CD4-positive, alpha-beta memory T cell (primary cell): ENCODE data around the gene TFF2. TPM values are rescaled to one million over a fixed set of nuclear protein-coding genes. Genes with fewer than 3 reads are reported as not detected.

Experiments
- CTCF ChIA-PET: fragments of 350-600 bp; sonication (Branson Sonifier 250); formaldehyde crosslinking; loops from one replicate; lab custom pipeline; 2021; ENCODE audit warnings: inconsistent platforms; ENCODE audit not compliant: partially characterized antibody; lab: Charles Lee
- POLR2A ChIA-PET: fragments of 350-600 bp; sonication (Branson Sonifier 250); formaldehyde crosslinking; loops from one replicate; lab custom pipeline; 2021; ENCODE audit not compliant: partially characterized antibody; lab: Charles Lee
- DNase-seq, 5 donors: peaks; one replicate each; pipeline versions ENCODE4 v3.0.0 to v3.0.0-alpha.2; 2020 to 2022; ENCODE audit warnings: mixed read lengths in 1 of 5
- H3K27ac ChIP-seq: one replicate; pipeline ENCODE4 v1.7.0; 2013; ENCODE audit warnings: low read depth, low read length
- H3K27me3 ChIP-seq: 2 replicates; pipeline ENCODE4 v1.7.0; 2013; ENCODE audit warnings: mild to moderate bottlenecking, low read length, moderate library complexity; ENCODE audit not compliant: insufficient read depth
- H3K36me3 ChIP-seq: 2 replicates; pipeline ENCODE4 v1.7.0; 2013; ENCODE audit warnings: mild to moderate bottlenecking, low read length, moderate library complexity; ENCODE audit not compliant: insufficient read depth
- H3K4me1 ChIP-seq: 2 replicates; pipeline ENCODE4 v1.7.0; 2013; ENCODE audit warnings: mild to moderate bottlenecking, low read length, moderate library complexity; ENCODE audit not compliant: insufficient read depth
- H3K4me3 ChIP-seq, 2 donors: one replicate each; pipeline ENCODE4 v1.7.0; 2013; ENCODE audit warnings: low read length in 2 of 2, mild to moderate bottlenecking in 1 of 2
- H3K9me3 ChIP-seq, 2 donors: one replicate each; pipeline ENCODE4 v1.7.0; 2013; ENCODE audit warnings: low read length in 2 of 2, control low read depth in 1 of 2; ENCODE audit not compliant: control insufficient read depth in 1 of 2
- H3K27ac Mint-ChIP-seq, 7 donors: one replicate each; pipeline ENCODE4 v1.8.0; 2020 to 2021; ENCODE audit warnings: mixed read lengths in 7 of 7, mild to moderate bottlenecking in 6 of 7, inconsistent platforms in 3 of 7, moderate library complexity in 3 of 7
- H3K27me3 Mint-ChIP-seq, 2 donors: one replicate each; pipeline ENCODE4 v1.8.0; 2020 to 2021; ENCODE audit warnings: mixed read lengths in 2 of 2
- H3K36me3 Mint-ChIP-seq, 2 donors: one replicate each; pipeline ENCODE4 v1.8.0; 2020 to 2021; ENCODE audit warnings: mixed read lengths in 2 of 2, inconsistent platforms in 1 of 2, mild to moderate bottlenecking in 1 of 2
- H3K4me1 Mint-ChIP-seq, 4 donors: one replicate each; pipeline ENCODE4 v1.8.0; 2020 to 2021; ENCODE audit warnings: mixed read lengths in 4 of 4, mild to moderate bottlenecking in 1 of 4
- H3K4me3 Mint-ChIP-seq, 8 donors: one replicate each; pipeline ENCODE4 v1.8.0; 2020 to 2021; ENCODE audit warnings: mixed read lengths in 8 of 8, mild to moderate bottlenecking in 7 of 8, moderate library complexity in 6 of 8, inconsistent platforms in 3 of 8
- H3K9me3 Mint-ChIP-seq, 8 donors: one replicate each; pipeline ENCODE4 v1.8.0; 2020 to 2021; ENCODE audit warnings: mixed read lengths in 8 of 8, mild to moderate bottlenecking in 5 of 8, inconsistent platforms in 3 of 8, moderate library complexity in 1 of 8
- intact Hi-C: fragments of 100-400 bp; cut with micrococcal nuclease; formaldehyde crosslinking; loops from one replicate; pipeline ENCODE4 v1.15.1; 2023
- polyA plus RNA-seq, 2 donors: library from polyadenylated mRNA; unstranded; fragments of 300-500 nt; fragmentation: Illumina TruSeq; gene quantifications; one replicate each; pipeline ENCODE4 v1.2.3, GENCODE V29; 2021
- total RNA-seq, 2 experiments: library from RNA; stranded (reverse); gene quantifications; one replicate each; pipeline ENCODE4 v1.2.3, GENCODE V29; 2021

Gene TFF2
- total and polyA plus RNA-seq, 4 experiments from 2014 or later = not detected

DNA sequence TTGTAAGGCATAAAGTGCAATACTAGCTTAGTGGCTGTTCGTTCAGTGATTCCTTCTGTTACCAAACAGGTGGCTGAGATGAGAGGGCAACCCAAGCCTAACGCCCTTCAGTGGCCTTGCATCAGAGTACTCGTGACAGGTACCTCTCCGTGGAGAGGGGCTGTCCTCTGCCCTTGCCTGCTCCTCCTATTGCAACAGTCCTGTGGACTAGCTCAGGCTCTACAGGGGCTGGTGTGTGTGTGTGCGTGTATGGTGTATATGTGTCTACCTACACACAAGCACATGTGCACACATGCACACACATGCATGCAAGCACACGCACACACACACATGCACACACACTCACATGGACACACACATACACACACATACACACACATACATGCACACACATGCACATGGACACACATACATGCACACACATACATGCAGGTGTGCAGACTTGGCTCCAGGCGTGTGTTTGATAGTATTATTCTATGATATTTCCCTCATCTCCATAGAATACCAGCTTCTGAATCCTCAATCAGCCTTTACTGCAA, 50.7 kb downstream of the TFF2 start:
- Mint-ChIP-seq H3K9me3 (no peaks in the 10 kb centered on the region), H3K36me3 (peaks cover 25 to 26% of the 10 kb centered on the region in 2 donors), H3K27ac (peak overlapping the region in 2 of 7 donors; percentile 12 to 42), H3K4me1 (peaks cover 0 to 16% (median 4%) of the 10 kb centered on the region in 4 donors), H3K27me3 (peaks cover 0 to 2% of the 10 kb centered on the region in 2 donors), H3K4me3 (no peak overlapping the region)
- H3K4me3 ChIP-seq = no peak overlapping the region
- H3K36me3 ChIP-seq = no peaks in the 10 kb centered on the region
- no peaks in the 10 kb centered on the region for H3K4me1 ChIP-seq
- intact Hi-C loops = no loop called here
- no peak overlapping the region for H3K27ac ChIP-seq
- no peaks in the 10 kb centered on the region for H3K27me3 ChIP-seq
- ChIA-PET CTCF (no interaction called here), POLR2A (no interaction called here)
- H3K9me3 ChIP-seq = no peaks in the 10 kb centered on the region
- peak in 1 of 5 donors; percentile 32 for DNase-seq

DNA sequence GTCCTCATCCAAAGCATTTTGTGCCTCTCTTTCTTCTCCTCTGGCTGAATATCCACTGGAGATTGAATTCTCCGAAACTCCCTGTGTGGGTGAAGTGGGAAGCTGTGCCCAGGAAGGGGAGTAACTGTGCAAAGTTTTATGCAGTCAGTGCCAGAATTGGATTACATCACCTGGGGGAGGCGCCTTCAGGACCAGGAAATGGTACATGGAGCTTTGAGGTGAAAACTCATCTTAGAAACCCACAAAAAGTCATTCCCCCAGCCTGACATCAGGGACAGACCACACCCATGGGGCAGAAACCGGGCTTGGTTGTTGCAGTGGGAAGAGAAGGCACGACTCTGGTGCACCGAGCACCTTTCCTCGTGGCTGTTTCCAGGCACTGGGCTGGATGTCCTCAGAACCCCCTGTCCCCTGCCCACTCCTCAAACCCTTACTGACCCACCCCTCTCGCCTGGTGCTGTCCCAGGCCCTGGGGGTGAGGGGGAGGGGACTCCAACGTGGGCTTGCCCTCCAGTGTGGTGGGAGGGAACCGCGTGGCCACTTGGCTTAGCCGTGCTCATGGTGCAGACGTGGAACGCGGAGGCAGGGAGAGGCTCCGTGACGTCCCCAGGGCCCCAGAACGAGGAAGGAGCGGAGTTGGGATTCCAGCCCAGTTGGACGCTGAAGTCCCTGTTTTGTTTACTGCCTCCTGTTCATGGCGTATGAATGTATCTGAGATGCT, 51.3 kb downstream of the TFF2 start:
- Histone ChIP-seq H3K36me3 (no peaks in the 10 kb centered on the region), H3K27me3 (no peaks in the 10 kb centered on the region), H3K4me1 (no peaks in the 10 kb centered on the region), H3K27ac (no peak overlapping the region), H3K9me3 (no peaks in the 10 kb centered on the region), H3K4me3 (no peak overlapping the region)
- H3K27ac Mint-ChIP-seq = peak overlapping the region in 4 of 7 donors; percentile 17 to 42 (median 30)
- H3K4me1 Mint-ChIP-seq = peaks cover 0 to 16% (median 4%) of the 10 kb centered on the region in 4 donors
- POLR2A ChIA-PET = no interaction called here
- H3K27me3 Mint-ChIP-seq = peaks cover 0 to 2% of the 10 kb centered on the region in 2 donors
- DNase-seq = peak in 1 of 5 donors; percentile 40
- no peaks in the 10 kb centered on the region for H3K9me3 Mint-ChIP-seq
- H3K36me3 Mint-ChIP-seq = peaks cover 28 to 33% of the 10 kb centered on the region in 2 donors
- no peak overlapping the region for H3K4me3 Mint-ChIP-seq
- intact Hi-C loops = no loop called here
- CTCF ChIA-PET = no interaction called here

DNA sequence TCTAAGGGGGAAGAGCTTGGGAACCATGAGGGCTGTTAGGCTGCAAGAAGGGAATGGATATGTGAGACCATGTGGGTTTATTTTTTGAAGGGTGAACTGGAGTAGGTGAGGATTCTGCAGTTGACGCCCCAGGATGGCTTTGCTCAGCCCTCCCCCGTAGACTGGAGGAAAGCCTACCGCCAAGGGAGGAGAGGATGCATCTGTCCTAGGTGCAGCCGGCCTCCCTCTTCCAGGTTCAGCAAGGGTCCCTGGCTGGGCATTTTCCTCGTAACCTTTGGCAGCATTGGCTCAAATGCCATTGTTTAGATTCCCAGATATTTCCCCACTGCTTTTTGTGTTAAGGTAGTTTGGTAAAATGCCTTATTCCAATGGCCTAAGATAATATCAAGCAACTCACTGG, 52.1 kb downstream of the TFF2 start:
- no peak for DNase-seq
- no peaks in the 10 kb centered on the region for H3K9me3 ChIP-seq
- H3K4me3 ChIP-seq = no peak overlapping the region
- no peak overlapping the region for H3K27ac ChIP-seq
- Mint-ChIP-seq H3K4me3 (no peak overlapping the region), H3K27me3 (no peaks in the 10 kb centered on the region), H3K27ac (no peak overlapping the region), H3K9me3 (no peaks in the 10 kb centered on the region), H3K4me1 (peaks cover 0 to 16% (median 4%) of the 10 kb centered on the region in 4 donors), H3K36me3 (peaks cover 30 to 36% of the 10 kb centered on the region in 2 donors)
- intact Hi-C loops = no loop called here
- CTCF ChIA-PET = no interaction called here
- POLR2A ChIA-PET = no interaction called here
- no peaks in the 10 kb centered on the region for H3K4me1 ChIP-seq
- H3K36me3 ChIP-seq = peaks cover 3% of the 10 kb centered on the region
- no peaks in the 10 kb centered on the region for H3K27me3 ChIP-seq

DNA sequence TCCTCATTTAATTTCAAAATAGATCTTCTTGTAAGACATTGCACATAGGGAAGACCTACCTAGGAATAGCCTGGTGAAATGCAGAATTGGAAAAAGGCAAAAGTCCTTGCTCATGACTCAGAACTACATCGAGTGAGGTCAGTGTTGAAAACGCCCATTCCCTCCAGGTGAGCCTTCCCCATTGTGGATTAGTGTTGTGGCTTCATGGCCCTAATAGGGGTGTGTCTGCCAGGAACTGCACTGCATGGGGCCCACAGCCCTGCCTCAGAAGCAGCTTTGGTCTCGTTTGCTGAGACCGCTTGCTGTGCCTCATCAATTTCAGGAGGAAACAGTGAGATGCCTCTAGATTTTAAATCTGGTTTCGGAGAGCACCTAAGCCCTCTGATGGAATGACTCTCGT, 52.6 kb downstream of the TFF2 start:
- Histone ChIP-seq H3K27ac (no peak overlapping the region), H3K4me3 (no peak overlapping the region), H3K4me1 (no peaks in the 10 kb centered on the region), H3K9me3 (no peaks in the 10 kb centered on the region), H3K36me3 (peaks cover 7% of the 10 kb centered on the region), H3K27me3 (no peaks in the 10 kb centered on the region)
- no peak overlapping the region for H3K4me3 Mint-ChIP-seq
- intact Hi-C loops = no loop called here
- no peaks in the 10 kb centered on the region for H3K9me3 Mint-ChIP-seq
- peak overlapping the region in 1 of 7 donors; percentile 32 for H3K27ac Mint-ChIP-seq
- H3K36me3 Mint-ChIP-seq = peaks cover 30 to 36% of the 10 kb centered on the region in 2 donors
- POLR2A ChIA-PET = no interaction called here
- H3K27me3 Mint-ChIP-seq = no peaks in the 10 kb centered on the region
- CTCF ChIA-PET = no interaction called here
- peaks cover 0 to 16% (median 4%) of the 10 kb centered on the region in 4 donors for H3K4me1 Mint-ChIP-seq
- DNase-seq = peak in 1 of 5 donors; percentile 1

DNA sequence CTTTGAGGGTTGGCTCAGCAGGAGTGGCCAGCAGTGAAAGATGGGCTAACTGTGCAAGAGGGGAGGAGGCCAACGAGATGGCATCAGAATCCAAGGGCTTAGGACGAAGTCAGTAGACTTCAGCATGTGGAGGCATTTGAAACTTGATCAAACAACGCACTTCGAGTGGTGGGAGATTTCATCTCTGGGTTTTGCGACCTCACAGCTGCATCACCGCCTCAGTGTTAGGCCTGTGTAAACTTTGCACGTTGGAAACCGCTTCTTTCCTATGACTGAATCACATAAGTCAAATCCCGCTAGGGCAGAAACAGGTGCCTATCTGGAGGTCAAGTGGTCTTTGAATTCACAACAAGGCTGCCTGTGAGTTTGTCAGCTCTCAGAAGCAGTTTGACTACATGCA, 53.4 kb downstream of the TFF2 start:
- H3K4me3 ChIP-seq = no peak overlapping the region
- H3K36me3 Mint-ChIP-seq = peaks cover 30 to 36% of the 10 kb centered on the region in 2 donors
- H3K27me3 ChIP-seq = no peaks in the 10 kb centered on the region
- peaks cover 0 to 16% (median 4%) of the 10 kb centered on the region in 4 donors for H3K4me1 Mint-ChIP-seq
- H3K27ac Mint-ChIP-seq = peak overlapping the region in 2 of 7 donors; percentile 48 to 62
- no peak for DNase-seq
- no peaks in the 10 kb centered on the region for H3K9me3 Mint-ChIP-seq
- peaks cover 11% of the 10 kb centered on the region for H3K36me3 ChIP-seq
- ChIA-PET CTCF (no interaction called here), POLR2A (no interaction called here)
- H3K4me1 ChIP-seq = no peaks in the 10 kb centered on the region
- no peaks in the 10 kb centered on the region for H3K27me3 Mint-ChIP-seq
- H3K9me3 ChIP-seq = no peaks in the 10 kb centered on the region
- intact Hi-C loops = no loop called here
- no peak overlapping the region for H3K4me3 Mint-ChIP-seq
- H3K27ac ChIP-seq = no peak overlapping the region

DNA sequence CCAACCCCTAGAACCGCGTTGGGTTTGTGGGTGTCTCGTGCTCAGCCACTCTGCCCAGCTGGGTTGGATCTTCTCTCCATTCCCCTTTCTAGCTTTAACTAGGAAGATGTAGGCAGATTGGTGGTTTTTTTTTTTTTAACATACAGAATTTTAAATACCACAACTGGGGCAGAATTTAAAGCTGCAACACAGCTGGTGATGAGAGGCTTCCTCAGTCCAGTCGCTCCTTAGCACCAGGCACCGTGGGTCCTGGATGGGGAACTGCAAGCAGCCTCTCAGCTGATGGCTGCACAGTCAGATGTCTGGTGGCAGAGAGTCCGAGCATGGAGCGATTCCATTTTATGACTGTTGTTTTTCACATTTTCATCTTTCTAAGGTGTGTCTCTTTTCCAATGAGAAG, 54.3 kb downstream of the TFF2 start:
- H3K4me3 Mint-ChIP-seq = no peak overlapping the region
- CTCF ChIA-PET = interaction anchor here (1.2 kb wide), 1 partner anchor 36 kb away, joined by 3 read pairs; no protein-coding TSS in a partner anchor
- no peak overlapping the region for H3K27ac ChIP-seq
- POLR2A ChIA-PET = no interaction called here
- intact Hi-C loops = no loop called here
- H3K36me3 Mint-ChIP-seq = peaks cover 30 to 39% of the 10 kb centered on the region in 2 donors
- peaks cover 11% of the 10 kb centered on the region for H3K36me3 ChIP-seq
- no peaks in the 10 kb centered on the region for H3K9me3 Mint-ChIP-seq
- peaks cover 0 to 16% (median 4%) of the 10 kb centered on the region in 4 donors for H3K4me1 Mint-ChIP-seq
- DNase-seq = no peak
- no peak overlapping the region for H3K4me3 ChIP-seq
- no peaks in the 10 kb centered on the region for H3K27me3 ChIP-seq
- H3K27ac Mint-ChIP-seq = peak overlapping the region in 2 of 7 donors; percentile 31 to 62
- H3K27me3 Mint-ChIP-seq = no peaks in the 10 kb centered on the region
- H3K4me1 ChIP-seq = no peaks in the 10 kb centered on the region
- no peaks in the 10 kb centered on the region for H3K9me3 ChIP-seq
